Measurements from ENCODE around the gene MARCHF5. TPM values are rescaled to one million over a fixed set of nuclear protein-coding genes. Genes with fewer than 3 reads are reported as not detected.

The MARCHF5 gene
- total RNA-seq, 1 donor from 2014 or later = 34.2 TPM

DNA sequence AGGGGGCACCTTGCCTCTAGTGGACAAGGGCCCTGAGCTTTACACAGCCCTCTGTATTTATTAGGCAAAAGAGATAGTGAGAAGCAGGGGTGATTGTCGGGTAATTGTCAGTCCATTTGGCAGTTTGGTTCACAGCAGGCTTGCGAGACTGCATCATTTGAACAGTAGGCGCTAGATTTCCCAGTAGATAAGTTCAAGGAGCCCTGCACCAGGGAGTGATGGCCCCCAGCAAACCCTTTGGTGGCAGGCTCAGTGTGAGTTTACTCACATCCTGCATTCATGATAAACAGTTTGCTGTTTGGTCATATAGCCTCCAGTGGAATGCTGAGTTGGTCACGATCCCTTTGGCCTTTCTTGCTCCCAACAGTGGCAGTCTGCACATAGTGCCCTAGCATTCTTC is 59.4 kb downstream of the MARCHF5 start:
- TF ChIP-seq, protein P1, sequence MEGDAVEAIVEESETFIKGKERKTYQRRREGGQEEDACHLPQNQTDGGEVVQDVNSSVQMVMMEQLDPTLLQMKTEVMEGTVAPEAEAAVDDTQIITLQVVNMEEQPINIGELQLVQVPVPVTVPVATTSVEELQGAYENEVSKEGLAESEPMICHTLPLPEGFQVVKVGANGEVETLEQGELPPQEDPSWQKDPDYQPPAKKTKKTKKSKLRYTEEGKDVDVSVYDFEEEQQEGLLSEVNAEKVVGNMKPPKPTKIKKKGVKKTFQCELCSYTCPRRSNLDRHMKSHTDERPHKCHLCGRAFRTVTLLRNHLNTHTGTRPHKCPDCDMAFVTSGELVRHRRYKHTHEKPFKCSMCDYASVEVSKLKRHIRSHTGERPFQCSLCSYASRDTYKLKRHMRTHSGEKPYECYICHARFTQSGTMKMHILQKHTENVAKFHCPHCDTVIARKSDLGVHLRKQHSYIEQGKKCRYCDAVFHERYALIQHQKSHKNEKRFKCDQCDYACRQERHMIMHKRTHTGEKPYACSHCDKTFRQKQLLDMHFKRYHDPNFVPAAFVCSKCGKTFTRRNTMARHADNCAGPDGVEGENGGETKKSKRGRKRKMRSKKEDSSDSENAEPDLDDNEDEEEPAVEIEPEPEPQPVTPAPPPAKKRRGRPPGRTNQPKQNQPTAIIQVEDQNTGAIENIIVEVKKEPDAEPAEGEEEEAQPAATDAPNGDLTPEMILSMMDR (IDR thresholded peaks at IDR 0.05) = no peak

DNA sequence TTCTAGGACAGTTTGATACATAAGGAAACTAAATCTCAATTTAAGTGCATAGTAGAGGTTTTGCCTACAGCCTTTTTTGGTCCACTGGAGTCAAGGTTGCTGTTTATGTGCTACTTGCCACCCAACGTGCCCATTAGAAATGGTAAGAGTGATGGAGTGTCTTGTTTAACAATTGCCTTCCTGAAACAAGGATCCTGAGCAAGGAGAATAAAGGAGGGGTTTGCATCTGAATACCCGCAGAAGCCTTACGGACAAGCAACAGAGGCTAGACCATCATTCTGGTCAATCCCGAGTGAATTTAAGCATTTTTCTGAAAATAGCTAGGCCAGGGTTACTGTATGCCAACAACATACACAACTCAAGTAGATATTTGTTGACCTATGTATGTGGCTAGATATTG is 63.6 kb downstream of the MARCHF5 start:
- no peak overlapping the region for H3K27ac Mint-ChIP-seq (ENCODE audit: unreplicated experiment)
- TF ChIP-seq, protein P1 (IDR thresholded peaks at IDR 0.05) = no peak
- H3K27me3 Mint-ChIP-seq (ENCODE audit: low read depth) = no peaks in the 10 kb centered on the region
- H3K4me3 Mint-ChIP-seq (ENCODE audit: unreplicated experiment) = no peak overlapping the region
- H3K9me3 Mint-ChIP-seq (ENCODE audit: low read depth) = peaks cover 10% of the 10 kb centered on the region
- DNase-seq (ENCODE audit: low spot score) = no peak
- no peaks in the 10 kb centered on the region for H3K4me1 Mint-ChIP-seq (ENCODE audit: low read depth)
- peaks cover 13% of the 10 kb centered on the region for H3K36me3 Mint-ChIP-seq (ENCODE audit: low read depth)

More for the DNA sequence above, 59.4 kb downstream of the MARCHF5 start:
- DNase-seq (ENCODE audit: low spot score) = no peak
- H3K4me1 Mint-ChIP-seq (ENCODE audit: low read depth) = no peaks in the 10 kb centered on the region
- H3K9me3 Mint-ChIP-seq (ENCODE audit: low read depth) = no peaks in the 10 kb centered on the region
- H3K36me3 Mint-ChIP-seq (ENCODE audit: low read depth) = peaks cover 14% of the 10 kb centered on the region
- H3K4me3 Mint-ChIP-seq (ENCODE audit: unreplicated experiment) = no peak overlapping the region
- no peak overlapping the region for H3K27ac Mint-ChIP-seq (ENCODE audit: unreplicated experiment)
- no peaks in the 10 kb centered on the region for H3K27me3 Mint-ChIP-seq (ENCODE audit: low read depth)

DNA sequence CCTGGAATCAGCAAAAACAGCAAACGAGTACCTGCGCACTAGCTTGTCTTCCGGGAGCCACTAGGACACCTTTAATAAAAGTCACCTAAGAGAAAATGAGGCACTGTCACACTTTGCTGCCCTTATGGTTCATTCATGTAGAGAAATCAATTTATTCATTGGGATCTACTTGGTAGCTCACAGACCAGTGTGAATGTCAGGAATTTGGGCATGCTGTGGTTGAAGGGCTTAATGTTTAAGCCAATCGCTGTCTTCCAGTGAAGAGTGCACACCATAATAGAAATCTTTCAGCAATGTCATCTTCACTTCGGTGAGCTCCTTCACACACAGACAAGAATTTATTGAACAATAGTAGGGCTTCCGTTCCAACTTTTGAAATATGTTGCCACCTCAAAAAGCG is 65.1 kb downstream of the MARCHF5 start:
- no peaks in the 10 kb centered on the region for H3K4me1 Mint-ChIP-seq (ENCODE audit: low read depth)
- H3K36me3 Mint-ChIP-seq (ENCODE audit: low read depth) = peaks cover 4% of the 10 kb centered on the region
- H3K27me3 Mint-ChIP-seq (ENCODE audit: low read depth) = no peaks in the 10 kb centered on the region
- peaks cover 19% of the 10 kb centered on the region for H3K9me3 Mint-ChIP-seq (ENCODE audit: low read depth)
- H3K27ac Mint-ChIP-seq (ENCODE audit: unreplicated experiment) = no peak overlapping the region
- TF ChIP-seq, protein P1 (IDR thresholded peaks at IDR 0.05) = no peak
- no peak overlapping the region for H3K4me3 Mint-ChIP-seq (ENCODE audit: unreplicated experiment)
- no peak for DNase-seq (ENCODE audit: low spot score)

DNA sequence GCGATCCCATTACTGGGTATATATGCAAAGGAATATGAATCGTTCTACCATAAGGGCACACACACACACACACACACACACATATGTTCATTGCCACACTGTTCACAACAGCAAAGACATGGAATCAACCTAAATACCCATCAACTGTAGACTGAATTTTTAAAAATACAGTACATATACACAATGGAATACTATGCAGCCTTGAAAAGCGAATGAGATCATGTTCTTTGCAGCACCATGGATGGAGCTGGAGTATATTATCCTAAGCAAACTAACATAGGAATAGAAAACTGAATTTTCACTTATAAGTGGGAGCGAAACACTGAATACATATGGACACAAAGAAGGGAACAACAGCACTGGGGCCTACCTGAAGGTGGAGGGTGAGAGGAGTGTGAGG is 72.5 kb downstream of the MARCHF5 start:
- Mint-ChIP-seq H3K4me3 (ENCODE audit: unreplicated experiment) (no peak overlapping the region), H3K9me3 (ENCODE audit: low read depth) (peaks cover 21% of the 10 kb centered on the region), H3K27me3 (ENCODE audit: low read depth) (peaks cover 13% of the 10 kb centered on the region), H3K4me1 (ENCODE audit: low read depth) (no peaks in the 10 kb centered on the region), H3K36me3 (ENCODE audit: low read depth) (peaks cover 4% of the 10 kb centered on the region), H3K27ac (ENCODE audit: unreplicated experiment) (no peak overlapping the region)
- DNase-seq (ENCODE audit: low spot score) = no peak
- TF ChIP-seq, protein P1 (IDR thresholded peaks at IDR 0.05) = no peak

DNA sequence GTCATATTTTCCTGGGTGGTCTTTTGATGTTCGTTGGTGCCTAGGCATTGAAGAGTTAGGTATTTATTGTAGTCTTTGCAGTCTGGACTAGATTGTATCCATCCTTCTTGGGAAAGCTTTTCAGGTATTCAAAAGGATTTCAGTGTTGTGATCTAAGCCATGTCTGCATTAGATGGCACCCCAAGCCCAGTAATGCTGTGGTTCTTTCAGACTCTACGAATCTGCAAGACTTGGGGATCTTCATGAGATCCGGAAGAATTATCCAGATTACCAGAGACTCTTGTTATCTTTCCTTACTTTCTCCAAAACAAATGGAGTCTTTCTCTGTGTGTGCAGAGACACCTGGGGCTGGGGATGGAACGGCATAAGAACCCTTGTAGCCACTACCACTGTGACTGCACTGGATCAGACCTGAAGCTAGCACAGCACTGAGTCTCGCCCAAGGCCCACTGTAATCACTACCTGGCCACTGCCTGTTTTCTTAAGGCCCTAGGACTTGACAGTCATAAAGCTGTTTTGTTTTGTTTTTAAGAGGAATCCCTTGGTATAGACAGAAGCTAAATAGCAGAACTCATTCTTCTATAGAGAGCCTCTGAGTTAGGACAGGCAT is 75.5 kb downstream of the MARCHF5 start:
- Mint-ChIP-seq H3K4me1 (ENCODE audit: low read depth) (no peaks in the 10 kb centered on the region), H3K4me3 (ENCODE audit: unreplicated experiment) (no peak overlapping the region), H3K36me3 (ENCODE audit: low read depth) (no peaks in the 10 kb centered on the region), H3K9me3 (ENCODE audit: low read depth) (peaks cover 3% of the 10 kb centered on the region), H3K27me3 (ENCODE audit: low read depth) (peaks cover 10% of the 10 kb centered on the region), H3K27ac (ENCODE audit: unreplicated experiment) (no peak overlapping the region)
- TF ChIP-seq, protein P1 (IDR thresholded peaks at IDR 0.05) = no peak
- no peak for DNase-seq (ENCODE audit: low spot score)
